Osteoblast (primary cell): Measurements from ENCODE around the gene BTBD1. TPM values are rescaled to one million over a fixed set of nuclear protein-coding genes. Genes with fewer than 3 reads are reported as not detected.

ENCODE experiments used
- DNase-seq: peaks from one replicate; pipeline ENCODE4 v3.0.0; 2011; ENCODE audit warnings: low spot score, mixed read lengths; ENCODE audit not compliant: insufficient read length; ENCODE audit errors: missing footprints
- H2AFZ ChIP-seq: 2 replicates; pipeline ENCODE4 v1.6.0; 2011; ENCODE audit warnings: mild to moderate bottlenecking, low read length
- H3K27ac ChIP-seq: 2 replicates; pipeline ENCODE4 v1.5.1; 2011; ENCODE audit warnings: mild to moderate bottlenecking, low read depth, low read length, moderate library complexity
- H3K27me3 ChIP-seq: 2 replicates; pipeline ENCODE4 v1.6.0; 2012; ENCODE audit warnings: mild to moderate bottlenecking, control low read depth, inconsistent platforms, low read length, moderate library complexity; ENCODE audit not compliant: insufficient read depth
- H3K36me3 ChIP-seq: 2 replicates; pipeline ENCODE4 v1.5.1; 2011; ENCODE audit warnings: mild to moderate bottlenecking, low read length, control low read depth, moderate library complexity; ENCODE audit not compliant: insufficient read depth
- H3K4me1 ChIP-seq: 2 replicates; pipeline ENCODE4 v1.5.1; 2011; ENCODE audit warnings: mild to moderate bottlenecking, low read length, control low read depth, moderate library complexity; ENCODE audit not compliant: insufficient read depth
- H3K4me2 ChIP-seq: 2 replicates; pipeline ENCODE4 v1.6.0; 2011; ENCODE audit warnings: mild to moderate bottlenecking, low read length; ENCODE audit not compliant: insufficient read depth
- H3K4me3 ChIP-seq: fragments of 200-600 bp; sonication (generic); 3 replicates; pipeline ENCODE4 v1.5.1; 2012; ENCODE audit warnings: mild to moderate bottlenecking, low read length, inconsistent platforms; ENCODE audit not compliant: insufficient read depth
- H3K79me2 ChIP-seq: 2 replicates; pipeline ENCODE4 v1.6.0; 2012; ENCODE audit warnings: mild to moderate bottlenecking, low read length, control low read depth, inconsistent platforms; ENCODE audit not compliant: insufficient read depth
- H3K9me3 ChIP-seq: 2 replicates; pipeline ENCODE4 v1.5.1; 2011; ENCODE audit warnings: low read depth, low read length, control low read depth
- H4K20me1 ChIP-seq: 2 replicates; pipeline ENCODE4 v1.6.0; 2012; ENCODE audit warnings: mild to moderate bottlenecking, low read length, control low read depth; ENCODE audit not compliant: insufficient read depth
- total RNA-seq: library from RNA; depleted of rRNA; stranded (reverse); fragments of >200 nt; gene quantifications from 2 replicates; pipeline ENCODE4 v1.2.3, GENCODE V29; 2012
- TF ChIP-seq, protein P1 (sequence below): IDR thresholded peaks from 2 replicates; pipeline ENCODE4 v1.5.1; 2011; ENCODE audit warnings: mild to moderate bottlenecking, low read depth, low read length, moderate library complexity; ENCODE audit errors: extremely low read depth

Gene BTBD1
- total RNA-seq, 1 donor, result 88.3 TPM

DNA sequence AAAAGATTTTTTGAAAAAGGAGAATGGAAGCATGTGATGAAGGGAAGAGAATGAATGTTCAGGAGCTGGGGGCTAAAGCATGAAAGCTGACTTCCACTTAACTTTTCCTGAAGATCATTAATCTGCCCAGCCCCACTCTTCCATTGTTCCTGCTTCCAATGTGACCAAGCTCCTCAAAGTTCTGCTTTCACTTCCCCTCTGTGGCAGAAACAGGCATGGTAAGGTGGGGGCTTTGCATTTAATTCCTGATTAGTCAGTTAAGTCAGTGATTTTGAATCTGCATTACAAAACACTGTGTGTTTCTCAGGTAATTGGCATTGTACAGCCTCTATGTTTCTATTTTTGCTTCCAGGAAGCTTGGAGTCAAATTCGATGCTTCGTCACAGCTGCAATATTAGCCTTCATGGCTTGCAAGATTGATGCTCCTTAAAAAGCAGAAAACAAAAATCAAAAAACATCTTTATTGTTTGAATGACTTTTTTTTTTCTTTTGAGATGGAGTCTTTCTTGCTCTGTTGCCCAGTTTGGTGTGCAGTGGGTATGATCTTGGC lies 33.1 kb upstream of the BTBD1 start:
- TF ChIP-seq, protein P1, sequence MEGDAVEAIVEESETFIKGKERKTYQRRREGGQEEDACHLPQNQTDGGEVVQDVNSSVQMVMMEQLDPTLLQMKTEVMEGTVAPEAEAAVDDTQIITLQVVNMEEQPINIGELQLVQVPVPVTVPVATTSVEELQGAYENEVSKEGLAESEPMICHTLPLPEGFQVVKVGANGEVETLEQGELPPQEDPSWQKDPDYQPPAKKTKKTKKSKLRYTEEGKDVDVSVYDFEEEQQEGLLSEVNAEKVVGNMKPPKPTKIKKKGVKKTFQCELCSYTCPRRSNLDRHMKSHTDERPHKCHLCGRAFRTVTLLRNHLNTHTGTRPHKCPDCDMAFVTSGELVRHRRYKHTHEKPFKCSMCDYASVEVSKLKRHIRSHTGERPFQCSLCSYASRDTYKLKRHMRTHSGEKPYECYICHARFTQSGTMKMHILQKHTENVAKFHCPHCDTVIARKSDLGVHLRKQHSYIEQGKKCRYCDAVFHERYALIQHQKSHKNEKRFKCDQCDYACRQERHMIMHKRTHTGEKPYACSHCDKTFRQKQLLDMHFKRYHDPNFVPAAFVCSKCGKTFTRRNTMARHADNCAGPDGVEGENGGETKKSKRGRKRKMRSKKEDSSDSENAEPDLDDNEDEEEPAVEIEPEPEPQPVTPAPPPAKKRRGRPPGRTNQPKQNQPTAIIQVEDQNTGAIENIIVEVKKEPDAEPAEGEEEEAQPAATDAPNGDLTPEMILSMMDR, result no peak
- no peak overlapping the region for H3K27ac ChIP-seq
- H3K4me2 ChIP-seq, result no peak overlapping the region
- no peak overlapping the region for H2AFZ ChIP-seq
- H3K27me3 ChIP-seq, result peaks cover 16% of the 10 kb centered on the region
- no peaks in the 10 kb centered on the region for H3K4me1 ChIP-seq
- H3K79me2 ChIP-seq, result no peaks in the 10 kb centered on the region
- H3K4me3 ChIP-seq, result no peak overlapping the region
- no peaks in the 10 kb centered on the region for H3K36me3 ChIP-seq
- no peak for DNase-seq
- no peaks in the 10 kb centered on the region for H3K9me3 ChIP-seq
- H4K20me1 ChIP-seq, result no peaks in the 10 kb centered on the region

DNA sequence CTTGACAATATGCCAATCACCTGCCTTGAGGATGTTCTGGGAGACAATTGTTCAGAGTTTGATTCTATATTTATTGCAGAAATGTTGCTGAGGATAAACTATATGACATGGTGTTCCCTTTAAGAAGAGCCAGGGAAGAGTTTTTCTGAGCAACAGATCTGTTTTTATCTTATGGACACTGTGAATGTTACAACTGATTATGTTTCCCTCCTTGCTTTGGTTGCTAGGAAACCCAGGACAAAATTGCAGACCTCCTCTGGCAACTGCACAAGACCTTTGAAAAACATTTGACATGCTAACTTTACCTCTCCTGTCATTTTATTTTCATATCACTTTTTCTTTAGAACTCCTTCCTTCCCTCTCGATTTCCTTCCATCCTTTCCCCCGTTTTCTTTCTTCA lies 32.2 kb upstream of the BTBD1 start:
- Histone ChIP-seq H2AFZ (no peak overlapping the region), H3K79me2 (no peaks in the 10 kb centered on the region), H3K27ac (no peak overlapping the region), H3K4me3 (no peak overlapping the region), H3K36me3 (no peaks in the 10 kb centered on the region), H4K20me1 (no peaks in the 10 kb centered on the region), H3K4me1 (no peaks in the 10 kb centered on the region), H3K9me3 (no peaks in the 10 kb centered on the region), H3K27me3 (peaks cover 16% of the 10 kb centered on the region), H3K4me2 (no peak overlapping the region)
- TF ChIP-seq, protein P1, result no peak
- DNase-seq, result no peak

DNA sequence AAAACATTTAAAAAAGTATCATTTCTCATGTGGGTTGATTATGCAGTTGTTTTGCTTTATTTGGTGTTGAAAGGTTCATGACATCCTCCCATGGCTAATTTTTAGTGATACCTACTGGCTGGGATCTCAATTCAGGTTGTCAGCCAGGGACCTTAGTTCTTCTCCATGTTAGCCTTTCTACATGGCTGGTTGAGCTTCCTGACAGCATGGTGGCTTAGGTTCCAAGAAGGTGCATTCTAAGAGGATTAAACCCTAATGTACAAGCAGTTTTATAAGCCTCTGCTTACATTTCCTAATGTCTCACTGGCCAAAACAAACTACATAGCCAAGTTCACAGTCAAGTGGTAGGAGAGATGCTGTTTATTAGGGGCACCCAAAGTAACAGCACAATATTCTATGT lies 31.0 kb upstream of the BTBD1 start:
- Histone ChIP-seq H3K79me2 (no peaks in the 10 kb centered on the region), H3K27me3 (peaks cover 16% of the 10 kb centered on the region)

DNA sequence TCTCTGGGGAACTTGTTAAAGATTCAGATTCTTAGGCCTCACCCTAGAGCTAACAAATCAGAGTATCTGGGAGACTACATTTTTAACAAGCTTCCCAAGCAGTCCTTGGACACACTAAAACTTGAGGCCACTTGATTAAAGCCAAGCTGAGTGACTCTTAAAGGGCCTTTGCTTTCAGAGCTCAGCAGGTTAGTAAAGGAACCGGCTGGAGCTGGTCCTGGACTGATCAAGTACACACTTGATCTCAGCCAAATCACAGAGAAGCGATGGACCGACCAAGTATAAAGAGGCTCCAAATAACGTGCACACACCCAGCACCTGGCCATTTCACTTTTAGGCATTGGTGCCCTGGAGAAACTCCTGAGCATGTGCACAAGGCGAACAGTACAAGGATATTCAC lies 27.5 kb upstream of the BTBD1 start:
- Histone ChIP-seq H3K27ac (no peak overlapping the region), H4K20me1 (no peaks in the 10 kb centered on the region), H3K9me3 (no peaks in the 10 kb centered on the region), H3K4me3 (no peak overlapping the region), H3K79me2 (no peaks in the 10 kb centered on the region), H3K27me3 (peaks cover 3% of the 10 kb centered on the region), H2AFZ (no peak overlapping the region), H3K4me1 (no peaks in the 10 kb centered on the region), H3K36me3 (no peaks in the 10 kb centered on the region), H3K4me2 (no peak overlapping the region)
- no peak for DNase-seq
- TF ChIP-seq, protein P1, result no peak

More for the DNA sequence above, 31.0 kb upstream of the BTBD1 start:
- Histone ChIP-seq H3K4me2 (no peak overlapping the region), H3K4me1 (no peaks in the 10 kb centered on the region), H4K20me1 (no peaks in the 10 kb centered on the region), H3K36me3 (no peaks in the 10 kb centered on the region), H2AFZ (no peak overlapping the region), H3K4me3 (no peak overlapping the region), H3K27ac (no peak overlapping the region), H3K9me3 (no peaks in the 10 kb centered on the region)
- TF ChIP-seq, protein P1, result no peak
- DNase-seq, result no peak
